OCI-LY7 (cell line): ENCODE results near the gene CCDC27. TPM values are rescaled to one million over a fixed set of nuclear protein-coding genes. Genes with fewer than 3 reads are reported as not detected.

ENCODE experiments used
- BruUV-seq: library from RNA; stranded (reverse); fragments of 400-500 nt; replicated peaks from 2 replicates; lab custom pipeline; 2021; lab: Mats Ljungman, UMichigan
- CTCF ChIA-PET: fragments of 300-600 bp; sonication (Branson Sonifier 250); formaldehyde crosslinking; loops from one replicate; lab custom pipeline; 2022; ENCODE audit warnings: antibody characterized with exemption; ENCODE audit not compliant: unreplicated experiment; lab: Charles Lee
- POLR2A ChIA-PET: fragments of 300-600 bp; sonication (Branson Sonifier 250); formaldehyde crosslinking; loops from one replicate; lab custom pipeline; 2022; ENCODE audit warnings: antibody characterized with exemption; lab: Charles Lee
- DNase-seq: peaks from one replicate; pipeline ENCODE4 v3.0.0-alpha.2; 2015; ENCODE audit warnings: low spot score
- H2AFZ ChIP-seq: fragments of 200-600 bp; sonication (generic), shearing (Covaris generic); 2 replicates; pipeline ENCODE4 v1.6.1; 2014; ENCODE audit warnings: mild to moderate bottlenecking, antibody characterized with exemption, low read length, moderate library complexity
- H3K27ac ChIP-seq: fragments of 200-600 bp; sonication (generic); 2 replicates; pipeline ENCODE4 v1.5.1; 2014; ENCODE audit warnings: mixed run types, low read depth, mild to moderate bottlenecking, moderate library complexity, low read length, inconsistent platforms; ENCODE audit not compliant: poor library complexity, severe bottlenecking
- H3K36me3 ChIP-seq: fragments of 200-600 bp; sonication (generic); 2 replicates; pipeline ENCODE4 v1.6.1; 2014; ENCODE audit warnings: mild to moderate bottlenecking, antibody characterized with exemption, low read length, moderate library complexity, mixed read lengths; ENCODE audit not compliant: insufficient read depth
- H3K4me1 ChIP-seq: fragments of 200-600 bp; sonication (generic); 2 replicates; pipeline ENCODE4 v1.5.1; 2014; ENCODE audit warnings: mild to moderate bottlenecking, low read length; ENCODE audit not compliant: insufficient read depth, poor library complexity, severe bottlenecking
- H3K4me2 ChIP-seq: fragments of 200-600 bp; sonication (generic); 2 replicates; pipeline ENCODE4 v1.6.1; 2014; ENCODE audit warnings: mild to moderate bottlenecking, low read length
- H3K4me3 ChIP-seq: fragments of 200-600 bp; sonication (generic); 2 replicates; pipeline ENCODE4 v1.5.1; 2014; ENCODE audit warnings: mild to moderate bottlenecking, low read depth, low read length; ENCODE audit not compliant: poor library complexity, severe bottlenecking
- H3K79me2 ChIP-seq: fragments of 200-600 bp; sonication (generic); 2 replicates; pipeline ENCODE4 v1.6.1; 2016; ENCODE audit warnings: low read depth, mild to moderate bottlenecking, low read length, moderate library complexity, mixed read lengths; ENCODE audit not compliant: insufficient read depth
- H3K9me2 ChIP-seq: fragments of 200-600 bp; sonication (generic); 2 replicates; pipeline ENCODE4 v1.6.1; 2016; ENCODE audit warnings: mild to moderate bottlenecking, low read length, mixed read lengths; ENCODE audit not compliant: insufficient read depth
- H3K9me3 ChIP-seq: fragments of 200-600 bp; sonication (generic); 2 replicates; pipeline ENCODE4 v1.6.1; 2014; ENCODE audit warnings: mild to moderate bottlenecking, mixed run types, low read length, mixed read lengths
- H4K20me1 ChIP-seq: fragments of 200-600 bp; sonication (generic); 2 replicates; pipeline ENCODE4 v1.6.1; 2014; ENCODE audit warnings: mild to moderate bottlenecking, antibody characterized with exemption, low read length, moderate library complexity, mixed read lengths; ENCODE audit not compliant: insufficient read depth
- EZH2phosphoT487 ChIP-seq: fragments of 200-600 bp; sonication (generic); IDR thresholded peaks from 2 replicates; pipeline ENCODE4 v1.6.1; 2018; ENCODE audit warnings: low read depth, borderline replicate concordance, mild to moderate bottlenecking, mixed run types, antibody characterized with exemption, low read length, moderate library complexity, mixed read lengths
- intact Hi-C: fragments of 100-400 bp; cut with micrococcal nuclease; formaldehyde crosslinking; loops from one replicate; pipeline ENCODE4 v1.10.0; 2022; ENCODE audit not compliant: unreplicated experiment
- total RNA-seq, 2 experiments: library from RNA; depleted of rRNA in 1 of 2; stranded (reverse); fragments of >200 nt in 1 of 2; shearing (Covaris generic) in 1 of 2; gene quantifications; 2 replicates each; pipeline ENCODE4 v1.2.3, GENCODE V29; 2014 to 2022
- TF ChIP-seq, protein P1 (sequence below): fragments of 200-600 bp; sonication (generic); conservative IDR thresholded peaks from 2 replicates; pipeline ENCODE4 v1.5.1; 2014; ENCODE audit warnings: mild to moderate bottlenecking, antibody characterized with exemption, low read length, moderate library complexity, mixed read lengths

The CCDC27 gene
- total RNA-seq, 2 experiments from 2014 or later, result not detected

DNA sequence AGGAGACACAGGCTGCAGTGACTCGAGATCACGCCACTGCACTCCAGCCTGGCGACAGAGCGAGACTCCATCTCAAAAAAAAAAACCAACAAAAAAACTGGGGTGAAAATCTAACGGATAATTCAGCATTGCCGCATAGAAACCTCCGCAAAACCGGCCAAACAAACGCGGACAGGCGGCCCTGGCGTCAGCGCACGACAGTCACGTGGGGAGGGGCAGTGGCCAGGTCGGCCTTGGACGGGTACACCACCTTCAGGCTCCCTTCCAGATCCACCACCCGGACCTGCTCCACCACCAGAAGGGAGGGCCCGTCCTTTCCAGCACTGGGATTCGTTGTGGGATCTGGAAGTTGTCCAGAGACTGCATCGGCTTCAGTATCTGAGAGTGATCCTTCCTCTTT, 28.7 kb downstream of the CCDC27 start:
- no peaks in the 10 kb centered on the region for H3K4me1 ChIP-seq
- no peaks in the 10 kb centered on the region for H3K79me2 ChIP-seq
- ChIA-PET CTCF (no interaction called here), POLR2A (no interaction called here)
- no TSS peak for BruUV-seq
- H3K36me3 ChIP-seq, result peaks cover 73% of the 10 kb centered on the region
- H3K4me2 ChIP-seq, result no peak overlapping the region
- no peak overlapping the region for H2AFZ ChIP-seq
- H3K27ac ChIP-seq, result no peak overlapping the region
- H3K9me3 ChIP-seq, result no peaks in the 10 kb centered on the region
- intact Hi-C loops, result no loop called here
- no peak for TF ChIP-seq EZH2phosphoT487
- TF ChIP-seq, protein P1, sequence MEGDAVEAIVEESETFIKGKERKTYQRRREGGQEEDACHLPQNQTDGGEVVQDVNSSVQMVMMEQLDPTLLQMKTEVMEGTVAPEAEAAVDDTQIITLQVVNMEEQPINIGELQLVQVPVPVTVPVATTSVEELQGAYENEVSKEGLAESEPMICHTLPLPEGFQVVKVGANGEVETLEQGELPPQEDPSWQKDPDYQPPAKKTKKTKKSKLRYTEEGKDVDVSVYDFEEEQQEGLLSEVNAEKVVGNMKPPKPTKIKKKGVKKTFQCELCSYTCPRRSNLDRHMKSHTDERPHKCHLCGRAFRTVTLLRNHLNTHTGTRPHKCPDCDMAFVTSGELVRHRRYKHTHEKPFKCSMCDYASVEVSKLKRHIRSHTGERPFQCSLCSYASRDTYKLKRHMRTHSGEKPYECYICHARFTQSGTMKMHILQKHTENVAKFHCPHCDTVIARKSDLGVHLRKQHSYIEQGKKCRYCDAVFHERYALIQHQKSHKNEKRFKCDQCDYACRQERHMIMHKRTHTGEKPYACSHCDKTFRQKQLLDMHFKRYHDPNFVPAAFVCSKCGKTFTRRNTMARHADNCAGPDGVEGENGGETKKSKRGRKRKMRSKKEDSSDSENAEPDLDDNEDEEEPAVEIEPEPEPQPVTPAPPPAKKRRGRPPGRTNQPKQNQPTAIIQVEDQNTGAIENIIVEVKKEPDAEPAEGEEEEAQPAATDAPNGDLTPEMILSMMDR, result no peak
- H3K9me2 ChIP-seq, result no peaks in the 10 kb centered on the region
- DNase-seq, result no peak
- no peak overlapping the region for H3K4me3 ChIP-seq
- H4K20me1 ChIP-seq, result 0 out of 2 replicates have a peak, but pooled peaks cover 3% of the 10 kb centered on the region

DNA sequence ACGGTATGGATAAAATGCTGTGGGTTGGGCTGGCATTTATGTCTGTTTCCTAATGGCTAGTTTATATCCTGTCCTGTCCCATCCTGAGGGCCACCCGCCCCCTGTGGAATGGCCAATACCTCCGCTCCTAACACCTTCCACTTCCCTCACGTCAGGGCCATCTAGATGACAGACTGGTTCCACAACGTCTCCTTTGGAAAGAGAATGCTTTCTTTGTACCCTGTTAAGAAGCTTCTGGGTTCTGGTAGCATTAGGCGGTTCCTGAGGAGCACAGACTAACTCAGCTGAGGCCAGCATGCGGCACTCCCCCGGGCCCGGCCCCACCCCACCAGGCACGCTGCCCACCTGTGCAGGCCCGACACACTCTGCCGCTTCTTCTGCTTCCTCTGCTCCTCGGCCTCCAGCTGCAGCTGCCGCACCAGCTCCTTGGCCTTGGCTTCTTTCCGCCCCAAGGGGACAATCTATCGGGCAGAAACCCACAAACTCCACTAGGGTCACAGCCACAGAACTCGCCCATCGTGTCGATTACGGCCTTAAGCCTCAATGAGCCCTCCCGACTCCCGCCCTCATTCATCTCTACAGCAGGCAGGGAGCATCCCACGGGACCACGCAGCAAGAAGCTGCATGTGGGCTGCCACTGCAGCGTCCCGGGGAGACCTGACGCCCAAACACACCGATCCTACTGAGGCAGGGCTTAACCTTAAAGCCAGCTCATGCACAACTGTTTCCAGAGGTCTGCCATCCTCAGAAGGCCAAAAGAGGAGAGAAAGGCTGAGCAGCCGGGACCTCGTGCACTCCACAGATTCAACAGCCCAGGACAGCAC, 31.6 kb downstream of the CCDC27 start:
- Histone ChIP-seq H3K4me3 (no peak overlapping the region), H3K9me3 (no peaks in the 10 kb centered on the region), H4K20me1 (peaks cover 3% of the 10 kb centered on the region; the same call in 1 of the 2 replicates), H3K79me2 (no peaks in the 10 kb centered on the region), H3K27ac (no peak overlapping the region), H3K36me3 (peaks cover 99% of the 10 kb centered on the region), H2AFZ (no peak overlapping the region), H3K9me2 (no peaks in the 10 kb centered on the region), H3K4me1 (no peaks in the 10 kb centered on the region), H3K4me2 (no peak overlapping the region)
- no TSS peak for BruUV-seq
- TF ChIP-seq, protein P1, result no peak
- TF ChIP-seq EZH2phosphoT487, result no peak
- intact Hi-C loops, result no loop called here
- ChIA-PET CTCF (no interaction called here), POLR2A (no interaction called here)
- DNase-seq, result no peak

DNA sequence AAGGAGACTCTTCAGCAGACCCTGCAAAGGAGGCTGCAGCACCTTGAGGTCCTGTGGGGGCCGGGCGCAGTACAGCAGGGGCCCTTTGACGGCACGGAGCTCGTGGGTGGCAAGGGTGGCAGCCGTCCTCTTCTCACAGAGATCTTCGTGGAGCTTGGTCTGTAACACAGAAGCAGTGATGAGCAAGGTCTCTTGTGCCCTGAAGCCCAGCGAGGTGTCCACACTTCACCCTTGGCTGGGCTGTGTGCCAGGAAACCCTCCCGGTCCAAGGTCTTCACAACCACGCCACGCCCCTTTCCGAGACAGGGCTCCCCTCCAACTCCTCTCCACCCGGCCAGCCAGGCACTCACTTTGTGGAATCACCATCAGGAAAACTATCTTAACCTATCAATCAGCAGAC, 32.8 kb downstream of the CCDC27 start:
- Histone ChIP-seq H3K9me2 (no peaks in the 10 kb centered on the region), H4K20me1 (peaks cover 3% of the 10 kb centered on the region; the same call in 1 of the 2 replicates), H3K36me3 (peaks cover 97% of the 10 kb centered on the region), H3K4me2 (no peak overlapping the region), H2AFZ (no peak overlapping the region), H3K4me1 (no peaks in the 10 kb centered on the region), H3K27ac (no peak overlapping the region), H3K79me2 (0 out of 2 replicates have a peak, but pooled peaks cover 3% of the 10 kb centered on the region), H3K4me3 (no peak overlapping the region), H3K9me3 (no peaks in the 10 kb centered on the region)
- no peak for TF ChIP-seq EZH2phosphoT487
- TF ChIP-seq, protein P1, result no peak
- ChIA-PET CTCF (no interaction called here), POLR2A (no interaction called here)
- DNase-seq, result no peak
- intact Hi-C loops, result no loop called here
- BruUV-seq, result no TSS peak
